HuH-7.5 (cell line): ENCODE results near the gene SPATA25.
"Not testable (repeated sequence)": the region's sequence is repeated elsewhere in the genome, so short reads cannot be mapped to it uniquely, and the experiment has no call there.

Experiments
- DNase-seq: peaks from one replicate; pipeline ENCODE4 v3.0.0; 2011; ENCODE audit warnings: low spot score

Gene SPATA25

GRCh38 chr20:45913116-45913515 lies 25.7 kb upstream of the SPATA25 start:
- DNase-seq = no peak

GRCh38 chr20:45912344-45912682 lies 24.9 kb upstream of the SPATA25 start:
- no peak for DNase-seq

- peak; percentile 36 for DNase-seq
Observed at GRCh38 chr20:45911486-45912343, 24.3 kb upstream of the SPATA25 start, which contains the start of gene PLTP. Gene PLTP (minus strand): TSS chr20:45912155. CDS start chr20:45911452, 703 bp downstream.

GRCh38 chr20:45910670-45911485 lies 23.5 kb upstream of the SPATA25 start:
- peak; percentile 55 for DNase-seq

GRCh38 chr20:45909817-45910669 lies 22.6 kb upstream of the SPATA25 start:
- no peak for DNase-seq

GRCh38 chr20:45909336-45909808 lies 21.9 kb upstream of the SPATA25 start:
- no peak for DNase-seq

GRCh38 chr20:45908084-45908483 lies 20.7 kb upstream of the SPATA25 start:
- no peak for DNase-seq

- no peak for DNase-seq
Observed at GRCh38 chr20:45907219-45907948, 20.0 kb upstream of the SPATA25 start.

GRCh38 chr20:45905505-45906079 lies 18.2 kb upstream of the SPATA25 start:
- no peak for DNase-seq

- DNase-seq = no peak
Observed at GRCh38 chr20:45904583-45905504, 17.4 kb upstream of the SPATA25 start.

- no peak for DNase-seq
Observed at GRCh38 chr20:45902199-45902701, 14.8 kb upstream of the SPATA25 start.

GRCh38 chr20:45901332-45901731 lies 13.9 kb upstream of the SPATA25 start:
- DNase-seq = not testable (repeated sequence)

GRCh38 chr20:45899046-45899835 lies 11.8 kb upstream of the SPATA25 start:
- no peak for DNase-seq

- DNase-seq = no peak
Observed at GRCh38 chr20:45898285-45898684, 10.9 kb upstream of the SPATA25 start.

- DNase-seq = no peak
Observed at GRCh38 chr20:45897692-45898091, 10.3 kb upstream of the SPATA25 start.

- no peak for DNase-seq
Observed at GRCh38 chr20:45897289-45897688, 9.9 kb upstream of the SPATA25 start.

GRCh38 chr20:45896641-45897161 lies 9.3 kb upstream of the SPATA25 start:
- no peak for DNase-seq

GRCh38 chr20:45894797-45895196 lies 7.4 kb upstream of the SPATA25 start:
- no peak for DNase-seq

- no peak for DNase-seq
Observed at GRCh38 chr20:45893831-45894230, 6.4 kb upstream of the SPATA25 start.
